Inflammatory macrophage (primary cell): Measurements from ENCODE around the gene ZIC4.
A peak's percentile ranks its signal among the peaks of the same experiment; 100 is the strongest.

Experiments used
- DNase-seq, 2 donors: peaks; one replicate each; pipeline ENCODE4 v3.0.0-alpha.2; 2020 to 2022

Gene ZIC4

DNA sequence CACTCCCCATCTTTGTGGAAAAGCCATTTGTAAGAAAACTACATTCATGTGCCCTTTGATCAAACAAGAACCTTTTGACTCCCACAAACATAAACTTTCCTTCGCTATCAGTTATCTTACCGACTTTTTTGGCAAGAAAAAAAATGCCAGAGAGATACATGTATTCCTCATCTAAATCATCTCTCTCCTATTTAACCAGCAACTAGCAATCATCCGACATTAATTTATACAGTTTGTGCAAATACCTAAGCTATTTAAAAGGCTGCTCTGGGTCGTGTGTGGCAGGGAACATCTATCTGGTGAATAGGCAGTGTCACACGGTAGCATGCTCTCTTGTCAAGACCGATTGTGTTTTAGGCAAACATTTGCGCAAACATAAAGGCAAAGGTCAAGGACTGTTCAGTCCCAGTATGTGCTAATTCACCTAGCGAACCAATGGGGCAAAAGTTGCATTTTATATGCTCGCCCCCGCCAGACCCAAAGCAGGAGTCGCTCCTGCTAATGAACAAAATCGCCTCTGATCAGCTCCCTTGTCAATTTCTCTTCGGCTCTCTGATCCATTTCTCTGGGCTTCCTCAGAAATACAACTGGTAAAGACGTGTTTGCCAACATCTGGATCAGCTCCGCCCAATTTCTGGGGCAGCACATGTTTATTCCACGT is 37.7 kb downstream of the ZIC4 start:
- DNase-seq: no peak

DNA sequence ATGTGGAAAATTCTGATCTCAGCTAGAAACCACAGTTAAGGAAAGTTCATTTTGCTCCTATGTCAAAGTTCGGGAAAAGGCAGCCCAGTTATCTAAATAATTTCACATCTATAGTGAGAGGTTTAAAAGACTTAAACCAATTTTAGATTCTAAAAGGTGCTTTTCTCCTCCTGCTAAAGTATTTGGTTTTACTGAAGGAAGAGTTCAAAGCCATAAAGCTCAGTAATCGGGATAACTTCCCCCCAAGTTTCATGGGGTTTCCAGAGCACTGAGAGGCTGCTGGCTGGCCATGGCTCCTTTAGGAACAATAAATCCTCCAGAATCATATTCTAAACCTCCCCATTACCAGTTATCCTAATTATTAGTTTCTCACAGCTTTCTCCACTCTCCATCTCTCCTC is 38.2 kb downstream of the ZIC4 start:
- no peak for DNase-seq

DNA sequence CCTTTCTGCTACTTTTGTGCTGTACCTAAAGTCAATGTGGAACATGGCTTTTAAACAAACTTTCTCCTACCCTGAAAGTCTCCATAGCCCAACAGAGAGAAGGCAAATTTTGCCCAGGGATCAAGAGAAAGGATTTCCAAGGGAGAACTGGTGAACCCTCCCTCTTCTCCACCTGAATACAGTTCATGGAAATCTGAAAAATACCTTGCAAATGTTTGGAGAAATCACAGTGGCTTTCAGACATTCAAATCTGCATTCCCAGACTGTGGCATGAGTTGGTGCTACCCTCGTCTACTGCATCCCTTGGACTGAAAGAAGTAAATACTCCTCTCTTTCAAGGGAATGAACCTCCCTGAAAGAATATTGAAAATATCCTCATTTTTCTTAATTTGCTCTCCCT is 38.7 kb downstream of the ZIC4 start:
- no peak for DNase-seq

DNA sequence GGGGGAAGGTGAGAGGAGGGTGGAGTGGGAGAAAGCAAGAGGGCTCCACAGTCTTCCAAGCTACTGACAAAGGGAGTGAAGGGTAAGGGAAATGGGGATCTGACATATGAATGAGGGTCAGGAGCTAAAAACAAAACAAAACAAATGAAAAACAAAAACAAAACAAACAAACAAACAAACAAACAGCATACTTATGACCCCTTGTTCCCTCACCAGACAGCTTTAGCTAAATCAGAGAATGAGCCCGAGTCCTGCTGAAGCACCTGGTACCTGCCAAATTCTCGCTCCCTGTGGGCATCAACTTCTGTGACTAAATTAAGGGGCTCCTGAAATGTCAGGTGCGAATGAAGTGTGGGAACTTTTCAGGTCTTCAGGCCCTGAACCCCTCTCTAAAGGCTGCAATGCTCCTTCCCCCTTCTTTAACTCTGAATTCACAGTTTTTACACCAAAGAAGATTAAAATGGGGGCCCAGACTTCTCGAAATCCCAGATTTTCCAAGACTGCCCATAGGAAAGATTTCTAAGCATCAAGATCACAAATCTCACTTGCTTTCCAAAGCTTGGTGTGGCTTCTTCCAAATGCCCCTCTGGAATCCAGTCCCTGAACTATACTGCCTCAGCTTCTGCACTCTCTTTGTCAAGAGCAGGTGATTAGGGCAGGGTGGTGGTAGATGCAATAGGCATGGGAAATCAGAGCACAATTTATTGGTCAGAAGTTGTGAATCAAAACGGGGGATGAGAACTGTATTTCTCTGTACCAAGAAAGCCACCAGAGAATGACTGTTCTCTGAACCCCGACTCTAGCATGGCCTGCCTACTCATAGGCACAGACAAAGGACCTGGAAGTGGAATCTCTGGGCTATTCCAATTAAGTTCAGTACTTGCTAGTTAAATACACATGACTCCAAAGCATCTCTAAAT is 40.9 kb downstream of the ZIC4 start:
- no peak for DNase-seq

DNA sequence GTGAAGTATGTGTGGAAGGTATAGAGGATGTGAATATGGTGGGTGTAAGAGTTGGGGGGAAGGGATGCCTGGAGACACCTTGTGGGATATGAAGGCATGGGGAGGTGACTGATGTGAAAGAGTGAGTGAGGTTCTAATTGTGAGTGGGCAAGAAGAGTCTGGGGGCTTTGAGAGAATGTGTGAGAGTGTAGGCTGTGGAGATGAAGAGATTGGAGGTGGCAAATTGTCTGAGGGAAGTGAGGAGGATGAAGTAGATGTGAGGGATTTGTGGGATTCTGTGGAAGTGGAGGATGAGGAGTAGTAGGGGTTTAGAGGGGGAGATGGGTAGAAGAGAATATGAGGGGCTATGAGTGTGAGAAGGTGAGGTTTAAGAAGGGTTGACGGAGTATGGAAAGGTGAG is 41.6 kb downstream of the ZIC4 start:
- no peak for DNase-seq

DNA sequence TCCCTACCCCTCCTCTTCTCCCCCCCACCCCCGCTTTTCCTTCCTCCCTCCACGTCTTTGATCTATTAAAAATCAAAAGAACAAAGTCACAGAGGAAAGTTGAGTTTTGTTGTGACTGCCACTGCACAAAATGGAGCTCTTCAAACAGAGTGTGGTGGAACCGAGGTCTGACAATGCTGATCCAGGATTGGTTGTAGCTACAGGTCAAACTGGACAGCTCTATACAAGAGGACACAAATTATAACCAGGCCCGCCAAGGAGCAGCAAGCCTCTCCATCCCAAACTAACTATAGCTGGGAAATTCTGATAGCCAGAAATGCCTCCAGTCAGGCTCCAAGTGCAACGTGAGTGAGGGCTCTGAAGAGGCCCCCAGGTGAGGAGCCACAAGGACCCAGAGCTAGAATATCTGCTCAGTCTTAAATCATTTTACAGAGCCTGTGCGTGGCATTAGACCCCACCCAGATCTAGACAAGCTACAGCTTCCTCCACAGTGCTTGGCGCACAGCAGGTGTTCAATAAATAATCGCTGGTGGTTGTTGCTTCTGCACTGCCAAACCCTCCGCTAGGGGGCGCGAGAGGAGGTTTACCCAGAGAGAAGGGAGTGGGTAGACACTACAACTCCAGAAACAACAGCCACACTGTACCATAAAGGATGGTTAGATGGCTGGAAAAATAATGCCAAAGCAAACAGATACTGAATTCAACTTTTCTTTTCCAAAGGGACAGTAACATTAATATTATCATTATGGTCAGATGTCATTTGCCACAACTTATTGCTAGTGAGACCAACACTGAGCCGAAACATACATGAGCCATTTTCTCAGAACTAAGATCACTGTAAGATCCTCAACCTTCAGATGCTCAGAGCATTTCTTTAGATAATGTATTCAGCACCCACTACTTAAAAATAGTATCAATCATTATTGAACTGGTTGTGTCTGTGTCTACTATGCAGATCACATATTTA is 44.6 kb downstream of the ZIC4 start:
- DNase-seq: peak; percentile 12 to 27

DNA sequence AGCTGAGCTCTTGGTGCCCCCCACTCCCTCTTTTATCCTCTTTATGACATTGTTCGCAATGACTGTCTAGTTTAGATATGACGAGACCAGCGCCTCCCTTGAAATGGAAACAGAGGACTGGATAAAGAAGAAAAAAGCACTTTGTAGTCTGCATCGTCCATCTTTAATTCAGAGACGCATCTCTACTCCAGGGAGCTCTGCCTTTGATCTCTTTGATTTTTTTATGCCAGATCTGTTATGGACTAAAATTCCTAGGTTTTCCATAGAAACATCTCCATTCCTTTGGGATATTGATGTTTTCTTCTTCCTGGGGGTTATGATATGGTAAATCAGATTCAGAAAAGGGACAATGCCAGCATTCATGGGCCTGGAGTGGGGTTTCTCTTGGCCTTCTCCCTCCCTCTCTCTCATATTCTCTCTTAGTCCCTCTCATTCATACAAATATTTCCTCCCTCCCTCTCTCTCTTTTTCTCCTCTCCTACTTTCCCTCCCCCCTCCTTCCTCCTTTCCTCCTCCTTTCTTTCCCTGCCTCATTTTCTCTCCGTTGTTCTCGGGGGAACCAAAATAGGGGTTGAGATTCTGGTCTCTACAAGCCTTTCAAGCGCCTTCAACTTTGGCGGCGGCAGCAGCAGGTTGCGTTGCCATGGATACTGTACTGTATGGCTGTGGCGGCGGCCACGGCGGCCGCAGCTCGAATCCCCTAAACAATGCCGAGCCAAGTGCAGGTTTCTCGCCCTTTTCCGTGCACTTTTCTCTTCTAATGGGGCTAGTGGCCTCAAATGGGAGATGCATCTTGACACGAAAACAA is 45.5 kb downstream of the ZIC4 start:
- no peak for DNase-seq

DNA sequence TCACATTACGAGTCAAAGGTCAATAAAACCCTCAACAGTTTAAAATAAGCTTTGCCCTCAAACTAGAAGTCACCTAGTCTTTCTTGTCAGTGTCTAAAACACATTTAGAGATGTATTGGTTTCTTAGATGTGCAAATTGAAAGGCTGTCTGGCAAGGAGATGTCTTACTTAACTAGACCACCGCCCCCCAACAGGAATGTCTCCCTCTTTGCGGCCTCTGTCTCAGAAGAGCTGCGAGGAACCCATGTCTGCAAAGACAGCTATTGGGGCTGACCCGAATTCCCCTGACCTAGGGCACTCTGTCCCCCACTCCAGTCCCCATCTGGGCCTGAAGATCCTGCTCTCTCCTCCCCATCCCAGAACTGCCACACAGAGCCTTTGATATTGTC is 46.3 kb downstream of the ZIC4 start:
- DNase-seq: no peak

DNA sequence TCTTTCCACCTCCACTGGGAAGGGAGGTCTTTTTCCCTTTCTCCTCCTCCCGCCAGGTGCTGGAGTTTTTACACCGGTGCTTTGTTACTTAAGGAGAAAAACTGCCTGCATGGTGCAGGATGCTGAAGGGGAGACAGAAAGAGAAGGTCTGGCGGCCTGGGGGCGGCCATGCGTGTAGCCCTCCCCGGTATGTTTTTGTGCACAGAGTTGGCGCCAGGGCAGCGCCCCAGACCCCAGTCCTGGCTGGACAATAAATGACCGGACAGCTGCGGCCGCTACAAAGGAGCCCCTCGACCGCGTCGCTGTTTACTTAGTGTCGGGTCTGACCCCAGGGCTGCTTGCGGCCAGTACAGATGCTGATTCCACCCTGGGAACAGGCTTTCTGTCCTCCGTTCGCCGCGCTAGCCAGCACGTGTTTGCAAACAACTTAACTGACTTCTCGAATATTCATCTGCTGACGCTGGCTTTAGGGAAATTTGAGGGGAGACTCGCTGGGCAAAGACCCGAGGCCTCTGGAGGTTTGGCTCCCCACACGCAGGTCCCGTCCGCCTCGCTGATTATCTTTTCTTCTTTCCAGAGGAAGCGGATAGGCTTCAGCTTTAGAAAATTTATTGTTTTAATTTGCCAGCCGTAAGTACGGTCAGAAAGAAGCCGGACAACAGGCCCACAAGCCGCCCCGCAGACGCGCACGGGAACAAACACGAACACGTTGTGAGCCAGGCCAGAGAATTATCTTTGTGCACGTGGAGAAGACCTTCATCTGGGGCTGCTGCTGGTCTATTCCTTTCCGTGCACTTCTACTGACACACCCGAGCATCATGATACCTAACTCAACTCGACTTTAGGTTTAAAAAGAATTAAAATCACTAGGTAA is 46.9 kb downstream of the ZIC4 start:
- no peak for DNase-seq

DNA sequence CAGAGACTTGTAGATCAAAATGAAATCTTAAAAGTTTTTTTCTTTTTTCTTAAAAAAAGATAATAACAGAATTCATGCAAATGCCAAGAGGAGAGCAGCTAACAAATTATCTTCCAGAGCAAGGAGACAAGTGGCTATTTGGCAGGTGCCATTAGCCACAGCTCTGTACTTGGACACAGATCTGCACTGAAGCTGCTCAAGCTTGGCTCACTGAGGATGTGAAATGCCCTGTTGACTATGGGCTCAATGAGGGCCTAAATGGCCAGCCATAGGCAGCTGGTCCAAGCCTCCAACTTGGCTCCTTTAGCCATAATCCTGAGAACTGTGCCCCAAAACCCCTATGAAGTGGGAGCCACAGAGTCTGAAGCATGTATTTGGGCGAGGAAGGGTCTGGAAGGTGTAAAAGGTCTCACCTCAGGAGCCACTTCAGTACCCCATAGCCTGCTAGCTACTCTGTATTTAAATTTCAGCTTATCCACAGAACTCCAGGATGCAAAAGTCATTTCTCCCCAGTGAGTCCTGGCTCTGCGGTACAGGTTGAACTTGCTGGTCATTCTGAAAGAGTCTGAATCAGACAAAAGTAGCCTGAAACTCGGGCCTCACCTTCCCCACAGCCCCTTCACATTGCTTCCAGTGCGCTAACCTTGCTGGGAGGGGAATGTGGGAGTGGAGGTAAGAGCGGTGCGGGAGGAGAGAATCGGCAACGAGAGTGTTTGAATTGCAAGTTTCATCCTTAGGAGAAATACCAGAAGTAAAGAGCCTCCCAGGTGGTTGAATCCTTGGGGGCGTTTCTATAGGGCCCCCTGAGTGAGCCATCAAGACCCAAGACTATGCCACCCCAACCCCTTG is 48.0 kb downstream of the ZIC4 start:
- DNase-seq: no peak

DNA sequence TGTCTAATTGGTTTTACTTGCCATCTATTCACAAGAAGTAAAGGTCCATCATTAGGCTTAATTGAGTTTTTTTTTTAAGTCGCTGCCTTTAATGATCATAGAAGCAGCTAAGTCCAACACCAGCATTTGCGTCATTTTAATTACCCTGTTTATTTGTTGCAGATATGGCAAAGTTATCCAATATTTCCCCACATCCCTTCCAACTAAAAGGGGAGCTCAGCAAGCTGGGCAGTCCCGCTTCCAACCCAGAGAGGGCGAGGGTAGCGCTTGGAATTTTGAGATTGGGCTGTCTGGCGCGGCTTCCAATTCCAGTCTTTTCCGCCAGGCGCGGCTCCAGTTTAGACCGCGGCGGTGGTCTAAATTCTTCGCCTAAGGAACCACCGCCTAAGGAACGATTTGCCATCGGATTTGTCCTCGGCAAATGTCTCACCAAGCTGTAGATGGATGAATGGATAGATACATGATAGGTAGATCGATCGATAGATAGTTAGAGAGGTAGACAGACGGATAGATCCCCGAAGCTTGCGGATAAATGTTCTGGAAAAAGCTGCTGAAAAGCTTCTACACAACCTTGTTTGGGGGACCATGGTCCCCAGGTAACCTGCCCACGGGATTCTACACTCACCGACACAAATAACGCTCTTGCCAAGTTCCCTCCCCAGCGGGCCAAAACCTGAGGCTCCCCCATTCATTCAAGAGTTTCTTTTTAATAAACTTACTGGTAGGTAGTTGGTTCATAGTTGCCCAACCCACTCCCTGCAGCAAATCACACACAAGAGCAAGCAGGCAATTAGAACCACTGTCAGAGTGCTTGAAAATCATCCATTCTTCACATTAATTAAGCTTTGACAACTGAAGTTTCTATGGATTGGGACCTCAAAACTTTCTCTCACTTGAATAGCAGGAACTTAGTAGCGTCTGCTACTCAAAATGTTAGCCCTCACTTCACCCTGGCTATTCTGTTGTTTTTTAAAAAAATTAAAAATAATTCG is 49.1 kb downstream of the ZIC4 start:
- no peak for DNase-seq

DNA sequence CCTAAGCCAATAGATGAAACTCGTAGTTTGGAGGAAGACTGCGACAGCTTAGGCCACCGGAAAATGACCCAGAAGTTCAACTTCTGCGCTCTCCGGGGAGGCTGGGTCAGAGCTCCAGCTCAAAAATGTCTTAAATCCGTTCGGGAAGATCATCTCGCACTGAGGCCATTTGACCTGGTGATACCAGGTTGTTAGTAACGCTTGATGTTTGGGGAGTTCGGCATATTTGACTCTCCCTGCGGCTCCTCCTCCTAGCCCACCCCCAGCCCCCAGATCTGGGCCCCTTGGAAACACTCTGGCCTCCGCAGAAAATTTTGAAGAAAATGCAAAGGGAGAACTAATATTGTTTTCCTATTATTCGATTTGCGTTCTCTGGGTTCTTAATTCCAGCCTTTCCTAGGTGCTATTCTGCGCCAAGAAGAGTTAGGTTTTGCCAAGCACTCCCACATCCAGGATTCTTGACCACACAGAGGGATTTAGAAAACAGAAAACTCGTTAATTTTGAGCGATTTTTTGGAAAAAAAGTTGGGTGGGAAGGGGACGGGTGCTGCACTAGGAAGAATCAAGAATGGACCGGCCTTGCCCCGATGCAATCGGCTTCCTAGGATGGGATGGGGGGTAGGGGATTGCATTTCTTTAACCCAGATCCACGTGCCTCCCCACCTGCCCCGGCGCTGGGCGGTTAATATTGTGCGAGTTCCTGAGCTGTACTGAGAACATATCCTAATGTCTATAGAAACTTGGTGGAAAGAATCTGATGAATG is 50.0 kb downstream of the ZIC4 start:
- DNase-seq: no peak

DNA sequence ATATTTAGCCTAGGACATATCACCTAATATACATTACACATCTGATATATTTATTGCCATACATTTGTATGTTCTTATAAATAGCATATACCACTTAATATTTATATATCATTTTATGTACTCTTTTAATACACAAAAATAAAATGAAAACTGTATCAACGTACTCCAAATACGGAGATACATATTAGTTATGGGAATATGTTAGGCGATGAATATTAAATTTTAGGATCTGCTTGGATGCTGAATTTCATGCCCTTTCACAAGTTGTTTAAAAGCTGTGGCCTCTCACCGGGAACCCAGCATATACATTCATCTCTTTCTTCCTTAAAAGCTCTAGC is 50.6 kb downstream of the ZIC4 start:
- no peak for DNase-seq

DNA sequence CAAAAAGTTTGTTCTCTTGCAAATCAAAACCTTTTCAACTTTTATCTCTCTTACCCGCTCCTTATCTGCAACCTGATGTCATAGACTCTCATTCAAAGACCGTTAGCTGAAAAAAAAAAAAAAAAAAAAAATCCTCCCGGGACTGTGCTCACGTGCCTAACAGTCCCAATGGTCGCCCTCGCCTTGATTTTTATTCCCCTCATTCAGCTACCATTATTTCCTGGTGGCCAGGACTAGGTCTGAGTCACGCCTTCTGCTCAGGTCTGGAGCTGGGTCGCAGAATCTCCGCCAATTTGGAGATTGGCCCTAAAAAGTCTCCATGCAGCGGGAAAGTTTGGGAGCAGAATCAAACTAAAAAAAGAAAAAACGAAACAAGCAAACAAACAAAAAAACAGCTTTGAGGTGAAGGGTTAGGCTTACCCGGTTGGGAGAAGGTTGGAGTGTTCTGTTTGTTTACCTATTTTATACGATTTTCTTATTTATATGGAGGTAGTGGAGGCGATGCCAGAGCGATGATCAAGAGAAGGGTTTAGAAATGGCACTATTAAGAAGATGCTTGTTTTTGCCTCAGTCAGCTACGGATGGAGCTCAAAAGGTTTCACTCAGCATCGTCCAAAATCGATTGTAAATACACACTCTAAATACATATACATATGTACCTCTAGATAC is 51.1 kb downstream of the ZIC4 start:
- DNase-seq: no peak

DNA sequence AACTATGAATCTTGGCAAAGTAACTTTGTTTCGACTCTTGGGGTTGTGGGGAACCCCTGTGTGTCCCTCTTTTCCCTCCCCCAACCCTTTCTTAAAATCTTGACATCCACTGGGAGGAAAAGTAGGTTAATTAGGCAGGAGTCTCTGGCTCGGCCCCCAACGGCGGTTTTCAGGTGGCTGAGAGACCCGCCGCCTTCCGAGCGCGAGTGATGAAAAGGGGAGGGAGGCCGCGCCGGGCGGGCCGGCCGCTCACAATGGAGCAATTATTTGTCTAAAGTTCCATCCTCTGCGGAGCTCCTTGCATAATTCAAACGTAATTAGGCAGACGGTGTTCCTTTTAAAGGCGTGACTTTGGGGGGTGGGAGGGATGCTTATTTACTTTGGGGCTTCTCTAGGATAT is 51.7 kb downstream of the ZIC4 start:
- DNase-seq: no peak

DNA sequence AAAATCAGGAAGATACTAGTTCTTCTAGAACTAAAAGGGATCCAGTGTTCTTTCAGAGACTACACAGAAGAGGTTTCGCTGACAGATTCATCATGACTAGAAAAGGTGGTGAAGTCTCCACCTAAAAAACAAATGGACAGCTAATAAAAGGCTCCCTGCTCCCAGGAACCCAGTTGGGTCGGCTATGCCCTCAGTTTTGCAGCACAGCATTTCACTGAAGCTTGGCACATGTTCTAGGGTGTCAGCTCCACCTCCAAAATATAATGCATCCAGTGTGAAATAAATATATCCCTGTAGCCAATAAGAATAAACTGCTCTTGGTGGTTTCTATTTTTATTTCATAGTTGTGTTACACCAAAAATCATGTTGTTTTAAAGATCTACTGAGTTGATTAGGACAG is 55.0 kb downstream of the ZIC4 start:
- no peak for DNase-seq

DNA sequence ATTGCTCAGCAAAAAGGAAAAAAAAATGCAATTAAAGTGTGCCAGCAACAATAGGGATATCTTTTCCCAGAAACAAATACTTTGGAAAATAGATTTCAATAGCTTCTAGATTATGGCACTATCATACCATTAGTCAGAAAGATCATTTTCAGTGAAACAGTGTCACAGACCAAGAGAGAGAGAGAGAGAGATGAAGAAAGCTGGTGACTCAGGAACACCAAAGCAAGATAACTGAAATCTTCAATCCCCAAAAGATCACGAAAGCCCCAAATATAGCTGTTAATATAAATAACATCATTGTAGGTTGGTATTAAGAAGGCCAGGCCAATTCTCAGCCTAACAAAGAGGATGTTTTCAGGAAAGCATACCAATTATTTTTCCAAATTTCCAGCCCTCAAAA is 57.4 kb downstream of the ZIC4 start:
- DNase-seq: no peak

DNA sequence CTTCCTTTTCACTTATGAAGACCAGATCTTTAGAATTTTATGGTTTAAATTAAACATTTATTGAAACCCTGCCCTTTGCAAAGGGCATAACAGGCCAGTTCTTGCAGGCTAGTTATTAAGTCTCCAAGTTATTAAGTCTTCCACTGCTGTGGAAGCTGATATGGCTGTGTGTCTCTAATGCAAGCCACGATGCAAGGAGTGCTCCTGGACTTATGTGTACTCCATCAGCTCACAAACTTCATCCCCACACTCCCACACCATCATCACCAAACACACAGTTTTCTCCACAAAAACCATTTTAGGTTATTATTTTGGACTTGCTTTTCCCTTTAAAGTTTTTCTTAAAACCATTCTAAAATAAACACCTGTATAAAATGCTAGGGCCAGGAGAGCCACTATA is 62.4 kb downstream of the ZIC4 start:
- no peak for DNase-seq
